WERI-Rb-1 (cell line): ENCODE measurements around the gene MAP3K21.
A peak's percentile ranks its signal among the peaks of the same experiment; 100 is the strongest.

Source experiments
- DNase-seq: peaks from one replicate; pipeline ENCODE4 v3.0.0-alpha.2; 2020
- H3K27ac ChIP-seq: fragments of 250-450 bp; sonication (Bioruptor Pico); 2 replicates; pipeline ENCODE4 v1.5.1; 2020; ENCODE audit warnings: mild to moderate bottlenecking, moderate library complexity
- H3K27me3 ChIP-seq: fragments of 250-450 bp; sonication (Bioruptor Pico); 2 replicates; pipeline ENCODE4 v1.5.1; 2021; ENCODE audit warnings: mild to moderate bottlenecking, low read depth, moderate library complexity; ENCODE audit not compliant: insufficient read depth, severe bottlenecking
- H3K36me3 ChIP-seq: fragments of 250-450 bp; sonication (Bioruptor Pico); 2 replicates; pipeline ENCODE4 v1.5.1; 2020; ENCODE audit warnings: mild to moderate bottlenecking, moderate library complexity
- H3K4me3 ChIP-seq: 2 replicates; pipeline ENCODE4 v1.5.1; 2011; ENCODE audit warnings: low read depth, mild to moderate bottlenecking, control low read depth, low read length
- H3K9me3 ChIP-seq: fragments of 250-450 bp; sonication (Bioruptor Pico); 2 replicates; pipeline ENCODE4 v1.5.1; 2021; ENCODE audit warnings: mild to moderate bottlenecking, moderate library complexity; ENCODE audit not compliant: severe bottlenecking
- TF ChIP-seq, protein P1 (sequence below): IDR thresholded peaks from 2 replicates; pipeline ENCODE4 v1.5.1; 2011; ENCODE audit warnings: low read depth, mild to moderate bottlenecking, control low read depth, inconsistent platforms, low read length

The MAP3K21 gene

DNA sequence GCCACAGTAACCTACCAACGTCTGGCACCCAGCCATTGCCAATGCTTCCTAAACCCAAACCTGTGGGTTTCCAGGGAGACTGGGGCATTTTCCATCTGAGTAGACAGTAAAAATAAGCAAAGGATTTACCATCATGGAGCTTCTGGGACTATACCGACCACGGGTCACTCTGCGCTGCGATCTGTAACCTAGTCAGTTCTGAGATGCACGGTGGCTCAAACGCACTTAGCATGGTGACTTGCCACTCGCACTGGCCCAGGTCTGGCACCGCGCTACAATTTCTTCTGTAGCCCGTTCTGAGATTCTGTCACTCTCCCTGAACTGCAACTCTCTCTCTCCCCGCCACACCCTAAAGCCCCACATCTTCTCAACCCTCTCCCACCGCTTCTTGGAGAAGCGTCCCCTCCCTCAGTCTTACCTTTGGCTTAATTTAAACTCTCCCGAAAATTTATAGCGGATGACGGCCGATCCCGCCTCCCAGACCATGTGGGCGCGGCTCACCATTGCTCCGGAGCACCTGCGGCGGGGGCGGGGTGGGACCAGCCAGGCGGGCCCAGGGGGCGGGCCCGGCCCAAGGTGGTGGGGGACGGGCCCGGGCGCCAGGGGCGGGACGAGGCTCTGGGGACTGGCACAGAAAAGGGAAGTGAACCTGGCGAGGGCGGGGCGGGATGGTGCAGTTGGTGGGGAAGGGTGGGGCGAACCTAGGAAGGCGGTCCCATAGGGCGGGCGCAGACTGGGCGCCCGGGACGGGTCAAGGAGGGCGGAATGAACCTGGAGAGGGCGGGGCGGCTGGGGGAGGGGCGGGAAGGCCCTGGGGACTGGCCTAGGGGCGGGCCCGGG is 493 bp upstream of the MAP3K21 start:
- peak; percentile 97 for DNase-seq
- H3K9me3 ChIP-seq = no peaks in the 10 kb centered on the region
- TF ChIP-seq, protein P1, sequence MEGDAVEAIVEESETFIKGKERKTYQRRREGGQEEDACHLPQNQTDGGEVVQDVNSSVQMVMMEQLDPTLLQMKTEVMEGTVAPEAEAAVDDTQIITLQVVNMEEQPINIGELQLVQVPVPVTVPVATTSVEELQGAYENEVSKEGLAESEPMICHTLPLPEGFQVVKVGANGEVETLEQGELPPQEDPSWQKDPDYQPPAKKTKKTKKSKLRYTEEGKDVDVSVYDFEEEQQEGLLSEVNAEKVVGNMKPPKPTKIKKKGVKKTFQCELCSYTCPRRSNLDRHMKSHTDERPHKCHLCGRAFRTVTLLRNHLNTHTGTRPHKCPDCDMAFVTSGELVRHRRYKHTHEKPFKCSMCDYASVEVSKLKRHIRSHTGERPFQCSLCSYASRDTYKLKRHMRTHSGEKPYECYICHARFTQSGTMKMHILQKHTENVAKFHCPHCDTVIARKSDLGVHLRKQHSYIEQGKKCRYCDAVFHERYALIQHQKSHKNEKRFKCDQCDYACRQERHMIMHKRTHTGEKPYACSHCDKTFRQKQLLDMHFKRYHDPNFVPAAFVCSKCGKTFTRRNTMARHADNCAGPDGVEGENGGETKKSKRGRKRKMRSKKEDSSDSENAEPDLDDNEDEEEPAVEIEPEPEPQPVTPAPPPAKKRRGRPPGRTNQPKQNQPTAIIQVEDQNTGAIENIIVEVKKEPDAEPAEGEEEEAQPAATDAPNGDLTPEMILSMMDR = no peak
- peaks cover 6% of the 10 kb centered on the region for H3K27me3 ChIP-seq
- no peak overlapping the region for H3K27ac ChIP-seq
- H3K36me3 ChIP-seq = peaks cover 2% of the 10 kb centered on the region; the same call in 1 of the 2 replicates
- H3K4me3 ChIP-seq = peak overlapping the region; percentile 48

DNA sequence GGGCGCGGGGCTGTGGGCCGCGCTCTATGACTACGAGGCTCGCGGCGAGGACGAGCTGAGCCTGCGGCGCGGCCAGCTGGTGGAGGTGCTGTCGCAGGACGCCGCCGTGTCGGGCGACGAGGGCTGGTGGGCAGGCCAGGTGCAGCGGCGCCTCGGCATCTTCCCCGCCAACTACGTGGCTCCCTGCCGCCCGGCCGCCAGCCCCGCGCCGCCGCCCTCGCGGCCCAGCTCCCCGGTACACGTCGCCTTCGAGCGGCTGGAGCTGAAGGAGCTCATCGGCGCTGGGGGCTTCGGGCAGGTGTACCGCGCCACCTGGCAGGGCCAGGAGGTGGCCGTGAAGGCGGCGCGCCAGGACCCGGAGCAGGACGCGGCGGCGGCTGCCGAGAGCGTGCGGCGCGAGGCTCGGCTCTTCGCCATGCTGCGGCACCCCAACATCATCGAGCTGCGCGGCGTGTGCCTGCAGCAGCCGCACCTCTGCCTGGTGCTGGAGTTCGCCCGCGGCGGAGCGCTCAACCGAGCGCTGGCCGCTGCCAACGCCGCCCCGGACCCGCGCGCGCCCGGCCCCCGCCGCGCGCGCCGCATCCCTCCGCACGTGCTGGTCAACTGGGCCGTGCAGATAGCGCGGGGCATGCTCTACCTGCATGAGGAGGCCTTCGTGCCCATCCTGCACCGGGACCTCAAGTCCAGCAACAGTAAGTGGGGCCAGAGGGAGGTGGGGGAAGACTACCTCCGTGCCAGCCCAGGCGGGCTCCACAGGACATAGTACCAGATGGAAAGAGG is 808 bp downstream of the MAP3K21 start:
- Histone ChIP-seq H3K27me3 (peaks cover 6% of the 10 kb centered on the region), H3K36me3 (peaks cover 2% of the 10 kb centered on the region; the same call in 1 of the 2 replicates), H3K9me3 (no peaks in the 10 kb centered on the region), H3K27ac (peak overlapping the region; percentile 70), H3K4me3 (peak overlapping the region; percentile 65)
- TF ChIP-seq, protein P1 = no peak
- peak; percentile 39 for DNase-seq

DNA sequence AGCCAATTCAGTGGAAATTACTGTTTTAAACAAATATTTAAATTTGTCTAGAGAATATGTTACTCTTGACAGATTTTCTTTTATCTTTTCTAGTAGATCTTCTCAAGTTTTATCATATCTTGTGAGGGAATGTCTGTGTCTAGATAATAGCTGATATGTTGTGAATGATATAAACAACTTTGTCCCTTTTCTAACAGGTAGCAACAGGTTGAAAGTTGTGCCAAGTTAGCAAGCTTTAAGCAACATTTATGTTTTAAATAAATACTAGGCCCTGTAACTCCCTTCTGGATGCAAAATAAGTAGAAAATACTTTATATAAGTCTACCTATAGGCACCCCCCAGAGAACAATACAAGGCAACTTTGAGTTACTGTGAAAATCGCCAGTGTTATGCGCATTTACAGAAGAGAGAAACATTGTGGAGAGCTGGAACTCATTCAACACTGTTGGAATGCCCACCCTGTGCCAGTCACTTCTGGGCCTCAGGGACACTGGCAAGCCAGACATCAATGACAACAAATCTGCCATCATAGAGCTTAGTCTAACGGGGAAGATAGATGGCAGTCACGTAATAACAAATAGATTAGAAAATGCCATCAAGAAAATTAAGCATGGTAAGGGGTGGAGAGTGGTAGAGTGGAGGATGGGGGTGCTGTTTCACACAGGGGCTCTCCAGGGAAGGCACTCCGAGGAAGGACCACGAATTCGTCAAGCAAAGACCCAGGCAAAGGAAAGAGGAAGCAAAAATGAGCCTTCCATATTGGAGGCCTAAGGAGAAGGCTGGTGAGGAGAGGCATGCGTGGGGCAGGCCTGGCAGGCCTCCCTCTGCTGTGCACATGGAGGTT is 4.4 kb downstream of the MAP3K21 start:
- TF ChIP-seq, protein P1 = no peak
- H3K27ac ChIP-seq = no peak overlapping the region

DNA sequence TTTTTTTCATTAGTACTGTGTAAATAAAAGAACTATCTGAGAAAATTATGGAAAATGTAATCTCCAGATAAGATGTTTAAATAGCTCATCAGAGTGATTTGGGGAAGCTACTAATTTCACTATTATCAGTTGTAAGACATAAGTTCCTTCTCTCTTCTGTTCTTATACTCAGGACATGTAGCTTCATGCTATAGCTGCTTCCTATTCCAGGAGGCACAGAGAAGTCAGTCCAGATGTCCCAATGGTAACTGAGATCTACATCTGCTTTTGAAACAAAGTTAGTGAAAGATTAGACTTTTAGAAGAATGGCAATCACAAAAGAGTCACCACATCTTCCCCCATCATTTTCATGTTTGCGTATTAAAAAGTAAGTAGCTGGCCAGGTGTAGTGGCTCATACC is 5.6 kb downstream of the MAP3K21 start:
- H3K27me3 ChIP-seq = no peaks in the 10 kb centered on the region
- no peak for DNase-seq
- H3K36me3 ChIP-seq = no peaks in the 10 kb centered on the region; the same call in 1 of the 2 replicates
- no peak overlapping the region for H3K27ac ChIP-seq
- no peaks in the 10 kb centered on the region for H3K9me3 ChIP-seq
- TF ChIP-seq, protein P1 = no peak
- H3K4me3 ChIP-seq = no peak overlapping the region

More for the DNA sequence above, 4.4 kb downstream of the MAP3K21 start:
- Histone ChIP-seq H3K36me3 (peaks cover 2% of the 10 kb centered on the region; the same call in 1 of the 2 replicates), H3K4me3 (no peak overlapping the region), H3K27me3 (peaks cover 2% of the 10 kb centered on the region), H3K9me3 (no peaks in the 10 kb centered on the region)
- DNase-seq = no peak

DNA sequence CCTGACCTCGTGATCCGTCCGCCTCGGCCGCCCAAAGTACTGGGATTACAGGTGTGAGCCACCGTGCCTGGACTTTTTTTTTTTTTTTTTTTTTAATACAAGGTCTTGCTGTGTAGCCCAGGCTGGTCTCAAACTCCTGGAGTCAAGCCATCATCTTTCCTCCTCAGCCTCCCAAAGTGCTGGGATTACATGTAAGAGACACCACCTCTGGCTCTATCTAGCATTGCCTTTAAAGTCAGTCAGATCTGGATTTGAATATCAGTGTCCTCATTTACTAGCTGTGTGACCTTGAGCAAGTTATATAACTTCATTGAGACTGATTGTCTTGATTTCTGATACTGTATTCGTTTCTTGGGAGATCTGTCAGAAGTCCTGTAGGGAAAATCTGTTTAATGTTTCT is 6.6 kb downstream of the MAP3K21 start:
- Histone ChIP-seq H3K27ac (no peak overlapping the region), H3K36me3 (no peaks in the 10 kb centered on the region; the same call in 1 of the 2 replicates), H3K4me3 (no peak overlapping the region), H3K27me3 (no peaks in the 10 kb centered on the region), H3K9me3 (no peaks in the 10 kb centered on the region)
- TF ChIP-seq, protein P1 = no peak
- no peak for DNase-seq
